ENCODE data around the gene LMBR1. TPM values are rescaled to one million over a fixed set of nuclear protein-coding genes. Genes with fewer than 3 reads are reported as not detected.
A peak's percentile ranks its signal among the peaks of the same experiment; 100 is the strongest.

LMBR1 gene
- total RNA-seq, 1 donor from 2014 or later: 73.7 TPM

- Histone ChIP-seq H3K4me3 (ENCODE audit: low read depth, low read length) (no peak overlapping the region), H3K27me3 (ENCODE audit: control insufficient read depth, insufficient read depth, low read length) (no peaks in the 10 kb centered on the region), H3K36me3 (ENCODE audit: control insufficient read depth, insufficient read depth, low read length) (no peaks in the 10 kb centered on the region)
- FAIRE-seq: no peak
- no peak for DNase-seq (ENCODE audit: low read depth)
- TF ChIP-seq CTCF (IDR thresholded peaks at IDR 0.05; ENCODE audit: insufficient read depth, low read length, severe bottlenecking): no peak
Measured at GRCh38 chr7:156662277-156662676, 230.7 kb downstream of the LMBR1 start.

GRCh38 chr7:156661637-156662036, 231.3 kb downstream of the LMBR1 start:
- H3K36me3 ChIP-seq (ENCODE audit: control insufficient read depth, insufficient read depth, low read length): no peaks in the 10 kb centered on the region
- no peak for FAIRE-seq
- H3K27me3 ChIP-seq (ENCODE audit: control insufficient read depth, insufficient read depth, low read length): no peaks in the 10 kb centered on the region
- DNase-seq (ENCODE audit: low read depth): no peak
- no peak for TF ChIP-seq CTCF (IDR thresholded peaks at IDR 0.05; ENCODE audit: insufficient read depth, low read length, severe bottlenecking)
- H3K4me3 ChIP-seq (ENCODE audit: low read depth, low read length): no peak overlapping the region

- no peak for DNase-seq (ENCODE audit: low read depth)
- TF ChIP-seq CTCF (IDR thresholded peaks at IDR 0.05; ENCODE audit: insufficient read depth, low read length, severe bottlenecking): no peak
- Histone ChIP-seq H3K27me3 (ENCODE audit: control insufficient read depth, insufficient read depth, low read length) (no peaks in the 10 kb centered on the region), H3K36me3 (ENCODE audit: control insufficient read depth, insufficient read depth, low read length) (no peaks in the 10 kb centered on the region), H3K4me3 (ENCODE audit: low read depth, low read length) (no peak overlapping the region)
- no peak for FAIRE-seq
Measured at GRCh38 chr7:156659961-156660360, 233.0 kb downstream of the LMBR1 start.

GRCh38 chr7:156659203-156659602, 233.8 kb downstream of the LMBR1 start:
- Histone ChIP-seq H3K27me3 (ENCODE audit: control insufficient read depth, insufficient read depth, low read length) (no peaks in the 10 kb centered on the region), H3K4me3 (ENCODE audit: low read depth, low read length) (no peak overlapping the region), H3K36me3 (ENCODE audit: control insufficient read depth, insufficient read depth, low read length) (no peaks in the 10 kb centered on the region)
- FAIRE-seq: no peak
- no peak for TF ChIP-seq CTCF (IDR thresholded peaks at IDR 0.05; ENCODE audit: insufficient read depth, low read length, severe bottlenecking)
- DNase-seq (ENCODE audit: low read depth): no peak

GRCh38 chr7:156657681-156658080, 235.3 kb downstream of the LMBR1 start:
- Histone ChIP-seq H3K27me3 (ENCODE audit: control insufficient read depth, insufficient read depth, low read length) (no peaks in the 10 kb centered on the region), H3K4me3 (ENCODE audit: low read depth, low read length) (no peak overlapping the region), H3K36me3 (ENCODE audit: control insufficient read depth, insufficient read depth, low read length) (no peaks in the 10 kb centered on the region)
- DNase-seq (ENCODE audit: low read depth) (peak; percentile 31), FAIRE-seq (no peak)
- TF ChIP-seq CTCF (IDR thresholded peaks at IDR 0.05; ENCODE audit: insufficient read depth, low read length, severe bottlenecking): no peak

GRCh38 chr7:156656598-156656997, 236.4 kb downstream of the LMBR1 start:
- DNase-seq (ENCODE audit: low read depth) (no peak), FAIRE-seq (no peak)
- no peaks in the 10 kb centered on the region for H3K36me3 ChIP-seq (ENCODE audit: control insufficient read depth, insufficient read depth, low read length)

More at GRCh38 chr7:156656598-156656997, 236.4 kb downstream of the LMBR1 start:
- TF ChIP-seq CTCF (IDR thresholded peaks at IDR 0.05; ENCODE audit: insufficient read depth, low read length, severe bottlenecking): no peak
- H3K4me3 ChIP-seq (ENCODE audit: low read depth, low read length): no peak overlapping the region
- no peaks in the 10 kb centered on the region for H3K27me3 ChIP-seq (ENCODE audit: control insufficient read depth, insufficient read depth, low read length)

Data from bronchial epithelial cell (primary cell).